PC-3 (cell line): ENCODE data around the gene STXBP5.

Source experiments
- EZH2 ChIP-seq: fragments of 300-600 bp; sonication (generic); IDR thresholded peaks from one replicate; pipeline ENCODE4 v1.6.1; 2017; ENCODE audit warnings: antibody characterized with exemption, mild to moderate bottlenecking, low read length; ENCODE audit not compliant: unreplicated experiment
- TF ChIP-seq, protein P1 (sequence below): fragments of 300-600 bp; sonication (generic); conservative IDR thresholded peaks from 2 replicates; pipeline ENCODE4 v1.5.1; 2017; ENCODE audit warnings: antibody characterized with exemption, low read depth, mild to moderate bottlenecking, low read length

DNA sequence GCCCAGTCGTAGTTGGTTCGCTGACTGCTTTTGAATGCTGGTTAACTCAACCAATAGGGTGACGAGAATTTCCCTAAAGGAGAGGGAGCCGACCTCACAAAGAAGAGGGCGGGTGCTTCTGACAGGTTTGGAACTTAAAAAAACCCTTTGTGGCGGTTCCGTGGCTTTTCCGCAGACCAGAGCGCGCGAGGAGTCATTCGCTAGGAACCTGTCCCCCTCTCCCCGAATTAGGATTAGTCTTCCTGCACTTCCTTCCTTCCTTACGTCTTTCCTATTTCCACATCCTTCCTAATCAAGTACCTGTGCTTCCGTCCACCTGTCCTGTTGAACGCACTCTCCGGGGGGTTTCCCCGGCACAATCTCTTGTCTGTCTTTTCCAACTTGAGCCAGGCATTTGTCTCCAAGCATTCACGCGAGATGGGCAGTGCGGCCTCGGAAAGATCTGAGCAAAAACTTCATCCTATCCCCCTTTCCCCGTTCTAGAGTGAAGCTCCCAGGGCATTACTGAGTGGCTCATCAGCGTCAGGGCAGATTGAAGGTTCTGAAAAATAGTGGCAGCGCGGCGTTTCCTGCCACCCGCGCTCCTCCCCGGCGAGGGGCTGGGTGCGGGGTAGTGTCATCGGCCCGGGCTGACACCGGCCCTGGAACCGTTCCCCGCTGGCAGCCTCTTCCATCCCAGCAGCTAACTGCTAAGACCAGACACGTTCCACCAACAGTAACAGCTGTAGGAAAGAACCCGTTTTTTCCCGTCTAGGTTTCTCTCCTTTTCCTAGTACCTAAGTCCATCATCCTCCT, 1.5 kb upstream of the STXBP5 start:
- TF ChIP-seq, protein P1, sequence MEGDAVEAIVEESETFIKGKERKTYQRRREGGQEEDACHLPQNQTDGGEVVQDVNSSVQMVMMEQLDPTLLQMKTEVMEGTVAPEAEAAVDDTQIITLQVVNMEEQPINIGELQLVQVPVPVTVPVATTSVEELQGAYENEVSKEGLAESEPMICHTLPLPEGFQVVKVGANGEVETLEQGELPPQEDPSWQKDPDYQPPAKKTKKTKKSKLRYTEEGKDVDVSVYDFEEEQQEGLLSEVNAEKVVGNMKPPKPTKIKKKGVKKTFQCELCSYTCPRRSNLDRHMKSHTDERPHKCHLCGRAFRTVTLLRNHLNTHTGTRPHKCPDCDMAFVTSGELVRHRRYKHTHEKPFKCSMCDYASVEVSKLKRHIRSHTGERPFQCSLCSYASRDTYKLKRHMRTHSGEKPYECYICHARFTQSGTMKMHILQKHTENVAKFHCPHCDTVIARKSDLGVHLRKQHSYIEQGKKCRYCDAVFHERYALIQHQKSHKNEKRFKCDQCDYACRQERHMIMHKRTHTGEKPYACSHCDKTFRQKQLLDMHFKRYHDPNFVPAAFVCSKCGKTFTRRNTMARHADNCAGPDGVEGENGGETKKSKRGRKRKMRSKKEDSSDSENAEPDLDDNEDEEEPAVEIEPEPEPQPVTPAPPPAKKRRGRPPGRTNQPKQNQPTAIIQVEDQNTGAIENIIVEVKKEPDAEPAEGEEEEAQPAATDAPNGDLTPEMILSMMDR, result no peak
- TF ChIP-seq EZH2, result no peak
